ENCODE data around the gene MIDN.

The MIDN gene

DNA sequence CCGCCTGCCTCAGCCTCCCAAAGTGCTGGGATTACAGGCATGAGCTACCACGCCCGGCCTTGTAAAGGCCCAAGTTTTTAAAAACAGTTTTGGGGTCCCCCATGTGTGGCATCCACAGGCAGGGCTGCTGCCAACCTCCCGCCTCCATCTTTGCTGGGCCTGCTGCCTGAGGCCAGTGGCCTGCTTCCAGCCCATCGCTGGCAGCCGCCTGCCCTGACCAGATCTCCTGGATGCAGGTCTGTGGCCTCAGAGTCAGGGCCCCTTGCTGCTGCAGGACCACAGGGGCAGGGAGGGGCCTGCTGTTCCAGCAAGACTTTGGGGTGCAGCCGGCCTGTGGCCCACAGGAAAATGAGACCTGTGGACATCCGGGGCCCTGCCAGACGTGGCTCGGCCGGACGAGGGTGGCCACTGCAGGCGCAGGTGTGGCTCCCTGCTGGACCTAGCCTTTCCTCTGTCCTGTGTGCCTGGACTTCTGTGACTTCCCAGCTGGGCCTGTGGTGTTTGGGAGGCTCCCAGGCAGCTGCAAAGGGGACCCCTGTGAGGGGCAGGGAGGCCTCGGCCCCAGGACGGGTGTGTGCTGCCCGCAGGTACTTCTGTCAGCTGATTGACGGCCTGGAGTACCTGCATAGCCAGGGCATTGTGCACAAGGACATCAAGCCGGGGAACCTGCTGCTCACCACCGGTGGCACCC is 28.5 kb upstream of the MIDN start:
- H3K36me3 ChIP-seq = peaks cover 43% of the 10 kb centered on the region
- no peaks in the 10 kb centered on the region for H3K9me3 ChIP-seq
- no peaks in the 10 kb centered on the region for H3K27me3 ChIP-seq
- TF ChIP-seq, protein P1, sequence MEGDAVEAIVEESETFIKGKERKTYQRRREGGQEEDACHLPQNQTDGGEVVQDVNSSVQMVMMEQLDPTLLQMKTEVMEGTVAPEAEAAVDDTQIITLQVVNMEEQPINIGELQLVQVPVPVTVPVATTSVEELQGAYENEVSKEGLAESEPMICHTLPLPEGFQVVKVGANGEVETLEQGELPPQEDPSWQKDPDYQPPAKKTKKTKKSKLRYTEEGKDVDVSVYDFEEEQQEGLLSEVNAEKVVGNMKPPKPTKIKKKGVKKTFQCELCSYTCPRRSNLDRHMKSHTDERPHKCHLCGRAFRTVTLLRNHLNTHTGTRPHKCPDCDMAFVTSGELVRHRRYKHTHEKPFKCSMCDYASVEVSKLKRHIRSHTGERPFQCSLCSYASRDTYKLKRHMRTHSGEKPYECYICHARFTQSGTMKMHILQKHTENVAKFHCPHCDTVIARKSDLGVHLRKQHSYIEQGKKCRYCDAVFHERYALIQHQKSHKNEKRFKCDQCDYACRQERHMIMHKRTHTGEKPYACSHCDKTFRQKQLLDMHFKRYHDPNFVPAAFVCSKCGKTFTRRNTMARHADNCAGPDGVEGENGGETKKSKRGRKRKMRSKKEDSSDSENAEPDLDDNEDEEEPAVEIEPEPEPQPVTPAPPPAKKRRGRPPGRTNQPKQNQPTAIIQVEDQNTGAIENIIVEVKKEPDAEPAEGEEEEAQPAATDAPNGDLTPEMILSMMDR (IDR thresholded peaks at IDR 0.05; ENCODE audit: low read depth, low read length) = no peak
- no peak overlapping the region for H3K4me3 ChIP-seq (ENCODE audit: low read depth, low read length)
- H3K4me1 ChIP-seq = peaks cover 27% of the 10 kb centered on the region
- no peak for DNase-seq

DNA sequence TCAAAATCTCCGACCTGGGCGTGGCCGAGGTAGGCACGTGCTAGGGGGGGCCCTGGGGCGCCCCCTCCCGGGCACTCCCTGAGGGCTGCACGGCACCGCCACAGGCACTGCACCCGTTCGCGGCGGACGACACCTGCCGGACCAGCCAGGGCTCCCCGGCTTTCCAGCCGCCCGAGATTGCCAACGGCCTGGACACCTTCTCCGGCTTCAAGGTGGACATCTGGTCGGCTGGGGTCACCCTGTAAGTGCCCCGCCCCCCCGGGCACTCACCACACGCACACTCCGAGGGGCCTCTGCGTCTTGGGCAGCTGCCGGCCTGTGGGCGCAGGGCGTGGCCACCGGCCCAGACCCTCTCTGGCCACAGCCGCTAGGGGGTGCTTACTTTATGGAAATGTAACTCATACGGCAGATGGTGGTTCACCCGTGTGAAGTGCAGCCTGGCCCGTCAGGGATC is 27.9 kb upstream of the MIDN start:
- H3K4me3 ChIP-seq (ENCODE audit: low read depth, low read length) = no peak overlapping the region
- H3K9me3 ChIP-seq = no peaks in the 10 kb centered on the region
- H3K27me3 ChIP-seq = no peaks in the 10 kb centered on the region
- peaks cover 22% of the 10 kb centered on the region for H3K4me1 ChIP-seq
- DNase-seq = peak; percentile 75
- peaks cover 44% of the 10 kb centered on the region for H3K36me3 ChIP-seq
- TF ChIP-seq, protein P1 (IDR thresholded peaks at IDR 0.05; ENCODE audit: low read depth, low read length) = peak; percentile 58

DNA sequence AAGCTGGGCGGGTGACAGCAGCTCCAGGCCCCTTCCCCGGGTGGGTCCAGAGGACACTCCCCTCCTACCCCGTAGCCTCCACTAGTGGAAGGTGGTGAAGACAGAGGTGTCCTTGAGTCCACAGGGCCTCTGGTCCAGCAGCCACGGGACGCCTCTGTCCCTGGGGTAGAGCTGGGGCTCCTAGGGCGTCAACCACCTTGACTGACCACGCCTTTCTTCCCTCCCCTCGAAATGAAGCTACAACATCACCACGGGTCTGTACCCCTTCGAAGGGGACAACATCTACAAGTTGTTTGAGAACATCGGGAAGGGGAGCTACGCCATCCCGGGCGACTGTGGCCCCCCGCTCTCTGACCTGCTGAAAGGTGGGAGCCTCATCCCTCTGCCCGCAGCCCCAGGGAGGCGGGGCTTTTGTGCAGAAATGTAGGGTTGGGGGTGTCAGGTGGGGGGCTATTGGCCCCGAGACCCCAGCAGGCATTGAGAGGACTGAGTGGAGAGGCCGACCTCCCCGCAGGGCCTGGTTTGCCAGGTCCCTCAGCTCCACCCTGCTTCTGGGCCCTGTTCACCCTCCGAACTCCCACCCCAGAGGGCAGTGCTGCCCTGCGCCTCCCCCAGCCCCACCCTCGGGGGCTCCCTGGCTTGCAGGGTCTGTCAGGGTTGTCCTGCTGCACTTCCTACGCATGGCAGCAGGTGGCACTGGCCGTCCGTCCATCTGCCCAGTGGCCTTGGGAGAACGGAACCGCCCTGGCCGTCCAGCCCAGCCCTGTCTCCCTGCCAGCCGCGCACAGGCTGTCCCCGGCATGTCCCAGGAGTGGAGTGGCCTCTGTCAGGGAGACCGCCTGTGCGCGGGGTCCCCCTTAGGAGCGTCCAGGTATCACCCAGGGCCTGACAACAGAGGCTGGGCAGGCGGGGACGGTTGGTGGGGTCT is 27.1 kb upstream of the MIDN start:
- H3K4me3 ChIP-seq (ENCODE audit: low read depth, low read length) = no peak overlapping the region
- TF ChIP-seq, protein P1 (IDR thresholded peaks at IDR 0.05; ENCODE audit: low read depth, low read length) = peak; percentile 73
- H3K4me1 ChIP-seq = peaks cover 22% of the 10 kb centered on the region
- peaks cover 52% of the 10 kb centered on the region for H3K36me3 ChIP-seq
- H3K9me3 ChIP-seq = no peaks in the 10 kb centered on the region
- H3K27me3 ChIP-seq = no peaks in the 10 kb centered on the region
- DNase-seq = peak; percentile 74

DNA sequence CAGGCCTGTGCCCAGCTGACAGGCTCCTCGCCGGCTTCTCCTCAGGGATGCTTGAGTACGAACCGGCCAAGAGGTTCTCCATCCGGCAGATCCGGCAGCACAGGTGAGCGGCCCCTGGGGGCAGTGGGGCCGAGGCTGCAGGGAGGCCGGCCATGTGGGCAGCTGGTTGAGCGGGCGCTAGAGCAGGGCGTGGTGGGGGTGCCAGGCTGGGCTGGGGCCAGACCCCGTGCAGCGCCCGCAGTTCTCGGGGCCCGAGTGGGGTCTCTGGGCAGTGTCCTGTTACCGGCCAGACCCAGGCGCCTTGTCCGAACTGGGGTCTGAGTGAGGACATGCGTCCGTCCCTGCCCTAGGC is 26.5 kb upstream of the MIDN start:
- H3K9me3 ChIP-seq = no peaks in the 10 kb centered on the region
- H3K27me3 ChIP-seq = no peaks in the 10 kb centered on the region
- H3K36me3 ChIP-seq = peaks cover 58% of the 10 kb centered on the region
- DNase-seq = no peak
- H3K4me1 ChIP-seq = peaks cover 22% of the 10 kb centered on the region
- TF ChIP-seq, protein P1 (IDR thresholded peaks at IDR 0.05; ENCODE audit: low read depth, low read length) = no peak
- H3K4me3 ChIP-seq (ENCODE audit: low read depth, low read length) = no peak overlapping the region

DNA sequence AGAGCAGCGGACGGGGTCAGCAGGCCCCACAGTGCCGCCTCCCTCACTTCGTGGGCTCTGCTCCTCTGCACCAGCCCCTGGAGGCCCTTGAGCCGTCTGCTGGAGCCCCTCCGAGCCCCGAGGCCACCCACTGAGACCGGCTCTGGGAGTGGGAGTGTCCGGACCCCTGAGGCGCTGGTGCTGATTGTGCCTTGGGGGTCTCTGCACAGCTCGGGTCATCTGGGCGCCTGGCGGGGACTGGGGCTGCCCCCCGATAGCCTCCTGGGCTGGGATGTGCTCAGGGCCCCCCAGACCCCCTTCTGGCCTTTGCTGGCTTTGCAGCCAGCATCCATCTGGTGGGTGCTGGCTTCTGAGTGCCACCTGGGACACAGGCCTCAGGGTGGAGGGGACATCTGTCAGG is 26.0 kb upstream of the MIDN start:
- no peak for DNase-seq
- Histone ChIP-seq H3K36me3 (peaks cover 63% of the 10 kb centered on the region), H3K4me1 (peaks cover 22% of the 10 kb centered on the region), H3K4me3 (ENCODE audit: low read depth, low read length) (no peak overlapping the region), H3K27me3 (no peaks in the 10 kb centered on the region), H3K9me3 (no peaks in the 10 kb centered on the region)
- TF ChIP-seq, protein P1 (IDR thresholded peaks at IDR 0.05; ENCODE audit: low read depth, low read length) = peak; percentile 25; the same call in 1 of the 2 replicates

Data from BE2C (cell line).